A673 (cell line): ENCODE measurements around the gene C1orf50. TPM values are rescaled to one million over a fixed set of nuclear protein-coding genes. Genes with fewer than 3 reads are reported as not detected.

Source experiments
- BruUV-seq: library from RNA; stranded (reverse); fragments of 400-500 nt; replicated peaks from 2 replicates; lab custom pipeline; 2021; lab: Mats Ljungman, UMichigan
- CTCF ChIA-PET: fragments of 300-600 bp; sonication (Branson Sonifier 250); formaldehyde crosslinking; loops from one replicate; lab custom pipeline; 2022; ENCODE audit warnings: antibody characterized with exemption; lab: Charles Lee
- POLR2A ChIA-PET: fragments of 300-600 bp; sonication (Branson Sonifier 250); formaldehyde crosslinking; loops from one replicate; lab custom pipeline; 2022; ENCODE audit warnings: antibody characterized with exemption; ENCODE audit not compliant: low non-redundant PET; lab: Charles Lee
- DNase-seq: peaks from one replicate; pipeline ENCODE4 v3.0.0-alpha.2; 2015; ENCODE audit warnings: low spot score
- H3K27ac ChIP-seq: fragments of 200-600 bp; sonication (generic); 2 replicates; pipeline ENCODE4 v1.5.1; 2016; ENCODE audit warnings: mixed run types, low read depth, mild to moderate bottlenecking, mixed read lengths, antibody characterized with exemption, low read length; ENCODE audit not compliant: poor library complexity, severe bottlenecking
- H3K27me3 ChIP-seq: fragments of 200-600 bp; sonication (generic); replicated peaks from 2 replicates; pipeline ENCODE4 v1.6.1; 2017; ENCODE audit warnings: mixed run types, low read depth, mild to moderate bottlenecking, mixed read lengths, antibody characterized with exemption, low read length; ENCODE audit not compliant: insufficient read depth, poor library complexity
- H3K36me3 ChIP-seq: fragments of 200-600 bp; sonication (generic); 2 replicates; pipeline ENCODE4 v1.6.1; 2016; ENCODE audit warnings: mixed run types, mild to moderate bottlenecking, mixed read lengths, antibody characterized with exemption, low read length; ENCODE audit not compliant: insufficient read depth, poor library complexity, severe bottlenecking
- H3K4me1 ChIP-seq: fragments of 200-600 bp; sonication (generic); 2 replicates; pipeline ENCODE4 v1.6.1; 2017; ENCODE audit warnings: mixed run types, mild to moderate bottlenecking, mixed read lengths, antibody characterized with exemption, low read length; ENCODE audit not compliant: insufficient read depth, poor library complexity, severe bottlenecking
- H3K4me3 ChIP-seq: fragments of 200-600 bp; sonication (generic); 2 replicates; pipeline ENCODE4 v1.5.1; 2016; ENCODE audit warnings: low read depth, mixed run types, mild to moderate bottlenecking, mixed read lengths, low read length; ENCODE audit not compliant: poor library complexity, severe bottlenecking
- H3K9me3 ChIP-seq: fragments of 200-600 bp; sonication (generic); 2 replicates; pipeline ENCODE4 v1.6.1; 2016; ENCODE audit warnings: mixed run types, low read depth, mild to moderate bottlenecking, mixed read lengths, antibody characterized with exemption, low read length; ENCODE audit not compliant: poor library complexity, severe bottlenecking
- EZH2 ChIP-seq: fragments of 200-600 bp; sonication (generic); IDR thresholded peaks from 2 replicates; pipeline ENCODE4 v1.6.1; 2017; ENCODE audit warnings: borderline replicate concordance, low read depth, mild to moderate bottlenecking, mixed read lengths, antibody characterized with exemption, low read length; ENCODE audit not compliant: poor library complexity, severe bottlenecking
- intact Hi-C: fragments of 100-400 bp; cut with micrococcal nuclease; formaldehyde crosslinking; loops from one replicate; pipeline ENCODE4 v1.10.0; 2022; ENCODE audit not compliant: unreplicated experiment
- total RNA-seq: library from RNA; stranded (reverse); gene quantifications from 2 replicates; pipeline ENCODE4 v1.2.3, GENCODE V29; 2021
- TF ChIP-seq, protein P1 (sequence below): fragments of 300-800, 200-600 bp; sonication (generic); conservative IDR thresholded peaks from 2 replicates; pipeline ENCODE4 v1.5.1; 2017; ENCODE audit warnings: low read depth, mild to moderate bottlenecking, antibody characterized with exemption, low read length, moderate library complexity, mixed read lengths

C1orf50 gene
- total RNA-seq, 1 experiment from 2014 or later: 13.1 TPM

- Histone ChIP-seq H3K36me3 (no peaks in the 10 kb centered on the region), H3K9me3 (no peaks in the 10 kb centered on the region), H3K4me1 (no peaks in the 10 kb centered on the region), H3K4me3 (no peak overlapping the region), H3K27me3 (no peaks in the 10 kb centered on the region), H3K27ac (no peak overlapping the region)
- ChIA-PET POLR2A (no interaction called here), CTCF (interaction anchor here (0.8 kb wide), 1 partner anchor 14 kb away, joined by 3 read pairs; no protein-coding TSS in a partner anchor)
- no peak for DNase-seq
- BruUV-seq: no TSS peak
- intact Hi-C loops: no loop called here
- TF ChIP-seq, protein P1, sequence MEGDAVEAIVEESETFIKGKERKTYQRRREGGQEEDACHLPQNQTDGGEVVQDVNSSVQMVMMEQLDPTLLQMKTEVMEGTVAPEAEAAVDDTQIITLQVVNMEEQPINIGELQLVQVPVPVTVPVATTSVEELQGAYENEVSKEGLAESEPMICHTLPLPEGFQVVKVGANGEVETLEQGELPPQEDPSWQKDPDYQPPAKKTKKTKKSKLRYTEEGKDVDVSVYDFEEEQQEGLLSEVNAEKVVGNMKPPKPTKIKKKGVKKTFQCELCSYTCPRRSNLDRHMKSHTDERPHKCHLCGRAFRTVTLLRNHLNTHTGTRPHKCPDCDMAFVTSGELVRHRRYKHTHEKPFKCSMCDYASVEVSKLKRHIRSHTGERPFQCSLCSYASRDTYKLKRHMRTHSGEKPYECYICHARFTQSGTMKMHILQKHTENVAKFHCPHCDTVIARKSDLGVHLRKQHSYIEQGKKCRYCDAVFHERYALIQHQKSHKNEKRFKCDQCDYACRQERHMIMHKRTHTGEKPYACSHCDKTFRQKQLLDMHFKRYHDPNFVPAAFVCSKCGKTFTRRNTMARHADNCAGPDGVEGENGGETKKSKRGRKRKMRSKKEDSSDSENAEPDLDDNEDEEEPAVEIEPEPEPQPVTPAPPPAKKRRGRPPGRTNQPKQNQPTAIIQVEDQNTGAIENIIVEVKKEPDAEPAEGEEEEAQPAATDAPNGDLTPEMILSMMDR: no peak
- no peak for TF ChIP-seq EZH2
These were observed 26.8 kb downstream of the C1orf50 start for GRCh38 chr1:42793824-42794223.

DNA sequence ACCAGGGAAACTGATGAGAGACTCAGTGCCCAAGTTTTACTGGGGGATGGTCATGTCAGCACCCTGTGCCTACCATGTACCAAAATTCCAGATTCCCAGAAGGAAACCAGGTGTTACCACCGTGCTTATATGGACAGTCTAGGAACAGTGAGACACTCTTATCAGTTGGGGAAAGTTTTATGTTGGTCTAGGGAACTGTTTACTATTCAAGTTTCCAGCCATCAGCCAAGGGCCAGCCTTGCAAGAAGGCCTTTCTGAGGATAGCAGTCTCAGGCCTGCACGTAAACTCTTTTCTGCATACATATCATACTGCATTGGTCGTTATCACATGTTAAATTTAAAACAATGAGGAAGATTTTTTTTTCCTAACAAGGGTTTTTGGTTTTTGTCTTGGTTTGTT, 30.4 kb downstream of the C1orf50 start:
- no peak overlapping the region for H3K4me3 ChIP-seq
- no peaks in the 10 kb centered on the region for H3K9me3 ChIP-seq
- TF ChIP-seq, protein P1: no peak
- TF ChIP-seq EZH2: no peak
- DNase-seq: no peak
- ChIA-PET CTCF (no interaction called here), POLR2A (no interaction called here)
- intact Hi-C loops: no loop called here
- no TSS peak for BruUV-seq
- H3K36me3 ChIP-seq: no peaks in the 10 kb centered on the region
- H3K27ac ChIP-seq: no peak overlapping the region
- no peaks in the 10 kb centered on the region for H3K27me3 ChIP-seq
- no peaks in the 10 kb centered on the region for H3K4me1 ChIP-seq

DNA sequence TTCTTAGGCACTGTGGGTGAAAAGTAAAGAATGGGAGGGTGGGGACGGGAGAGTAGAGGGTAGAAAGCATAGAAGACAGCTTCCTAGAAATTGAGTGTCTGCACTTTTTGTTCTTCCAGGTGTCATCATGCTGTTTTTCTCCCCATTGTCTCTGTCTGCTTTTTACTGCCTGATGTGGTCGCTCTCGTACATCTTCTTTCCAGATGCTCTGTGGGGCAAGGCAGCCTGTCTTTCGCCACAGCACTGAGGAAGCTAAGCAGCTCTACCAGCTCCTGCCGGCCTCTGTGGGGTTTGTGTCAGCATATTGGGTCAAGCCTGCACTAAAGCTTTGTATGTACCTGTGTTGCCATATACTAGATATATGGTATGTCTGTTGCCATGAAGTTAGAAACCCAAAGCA, 30.9 kb downstream of the C1orf50 start:
- POLR2A ChIA-PET: no interaction called here
- H3K27ac ChIP-seq: no peak overlapping the region
- no peaks in the 10 kb centered on the region for H3K4me1 ChIP-seq
- H3K27me3 ChIP-seq: no peaks in the 10 kb centered on the region
- H3K36me3 ChIP-seq: no peaks in the 10 kb centered on the region
- no peak overlapping the region for H3K4me3 ChIP-seq
- DNase-seq: no peak
- CTCF ChIA-PET: no interaction called here
- BruUV-seq: no TSS peak
- TF ChIP-seq EZH2: no peak
- TF ChIP-seq, protein P1: no peak
- H3K9me3 ChIP-seq: no peaks in the 10 kb centered on the region
- intact Hi-C loops: no loop called here
